Neural progenitor cell (in vitro differentiated cells): ENCODE results near the gene DEFB129. TPM values are rescaled to one million over a fixed set of nuclear protein-coding genes. Genes with fewer than 3 reads are reported as not detected.

ENCODE experiments used
- DNase-seq: peaks from one replicate; pipeline ENCODE4 v3.0.0-alpha.2; 2016; ENCODE audit warnings: low spot score
- H2AFZ ChIP-seq: fragments of 200-600 bp; sonication (generic); replicated peaks from 2 replicates; pipeline ENCODE4 v1.6.1; 2016; ENCODE audit warnings: antibody characterized with exemption
- H3F3A ChIP-seq: fragments of 200-600 bp; sonication (generic); 2 replicates; pipeline ENCODE4 v1.6.1; 2016; ENCODE audit warnings: antibody characterized with exemption, low read depth
- H3K27ac ChIP-seq: fragments of 200-600 bp; sonication (generic); 2 replicates; pipeline ENCODE4 v1.5.1; 2016; ENCODE audit warnings: mild to moderate bottlenecking
- H3K27me3 ChIP-seq: fragments of 200-600 bp; sonication (generic); 2 replicates; pipeline ENCODE4 v1.6.1; 2016; ENCODE audit warnings: mild to moderate bottlenecking, moderate library complexity
- H3K36me3 ChIP-seq: fragments of 200-600 bp; sonication (generic); 2 replicates; pipeline ENCODE4 v1.5.1; 2016
- H3K4me1 ChIP-seq: fragments of 200-600 bp; sonication (generic); 2 replicates; pipeline ENCODE4 v1.6.1; 2016; ENCODE audit warnings: mixed run types
- H3K4me2 ChIP-seq: fragments of 200-600 bp; sonication (generic); 2 replicates; pipeline ENCODE4 v1.6.1; 2016
- H3K4me3 ChIP-seq: fragments of 200-600 bp; sonication (generic); 2 replicates; pipeline ENCODE4 v1.5.1; 2016
- H3K79me2 ChIP-seq: fragments of 200-600 bp; sonication (generic); 2 replicates; pipeline ENCODE4 v1.6.1; 2016; ENCODE audit warnings: low read depth
- H3K9ac ChIP-seq: fragments of 200-600 bp; sonication (generic); 2 replicates; pipeline ENCODE4 v1.6.1; 2016
- H3K9me3 ChIP-seq: fragments of 200-600 bp; sonication (generic); 2 replicates; pipeline ENCODE4 v1.5.1; 2016; ENCODE audit warnings: low read depth
- H4K20me1 ChIP-seq: fragments of 200-600 bp; sonication (generic); 2 replicates; pipeline ENCODE4 v1.6.1; 2016; ENCODE audit warnings: low read depth
- H3K27ac Mint-ChIP-seq: 3 replicates; pipeline ENCODE4 v1.8.0; 2021; ENCODE audit warnings: mixed read lengths
- H3K27me3 Mint-ChIP-seq: 2 replicates; pipeline ENCODE4 v1.8.0; 2022; ENCODE audit warnings: low read depth, mild to moderate bottlenecking, inconsistent platforms, moderate library complexity, mixed read lengths; ENCODE audit not compliant: insufficient read depth
- H3K36me3 Mint-ChIP-seq: 3 replicates; pipeline ENCODE4 v1.8.0; 2021; ENCODE audit warnings: mixed read lengths
- H3K4me1 Mint-ChIP-seq: 3 replicates; pipeline ENCODE4 v1.8.0; 2021; ENCODE audit warnings: mixed read lengths
- H3K4me3 Mint-ChIP-seq: 3 replicates; pipeline ENCODE4 v1.8.0; 2021; ENCODE audit warnings: mild to moderate bottlenecking, moderate library complexity, mixed read lengths
- H3K9me3 Mint-ChIP-seq: 3 replicates; pipeline ENCODE4 v1.8.0; 2020; ENCODE audit warnings: mixed read lengths
- EZH2 ChIP-seq: fragments of 200-600 bp; sonication (generic); IDR thresholded peaks from 2 replicates; pipeline ENCODE4 v1.6.1; 2017; ENCODE audit warnings: antibody characterized with exemption, mild to moderate bottlenecking, moderate library complexity
- EZH2phosphoT487 ChIP-seq: fragments of 200-600 bp; sonication (generic); IDR thresholded peaks from 2 replicates; pipeline ENCODE4 v1.6.1; 2017; ENCODE audit warnings: antibody characterized with exemption
- total RNA-seq: library from RNA; depleted of rRNA; stranded (reverse); fragments of >200 nt; gene quantifications from 2 replicates; pipeline ENCODE4 v1.2.3, GENCODE V29; 2015; ENCODE audit warnings: low replicate concordance
- TF ChIP-seq, protein P1 (sequence below): fragments of 200-600 bp; sonication (generic); IDR thresholded peaks from 2 replicates; pipeline ENCODE4 v1.5.1; 2017; ENCODE audit warnings: antibody characterized with exemption, mild to moderate bottlenecking

The DEFB129 gene
- total RNA-seq, 1 donor from 2014 or later = not detected

DNA sequence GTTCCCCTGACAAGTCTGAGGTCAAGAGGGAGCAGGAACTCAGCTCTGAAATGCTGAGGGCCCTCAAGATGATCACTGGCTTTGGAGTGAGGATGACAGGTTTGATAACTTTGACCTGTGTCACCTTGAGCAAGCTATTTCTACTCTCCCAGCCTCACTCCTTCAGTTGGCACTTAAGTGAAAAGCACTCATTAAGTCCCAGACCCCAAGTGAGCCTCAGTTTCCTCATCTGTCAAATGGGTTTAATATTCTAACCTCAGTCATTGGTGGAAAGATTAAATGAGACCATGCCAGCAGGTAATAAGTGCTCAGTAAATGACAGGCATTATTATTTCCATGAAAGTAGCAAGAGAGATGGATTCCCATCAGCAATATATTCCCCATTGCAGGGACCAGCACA, 44.5 kb downstream of the DEFB129 start:
- peaks cover 3% of the 10 kb centered on the region for H3F3A ChIP-seq
- H3K27me3 ChIP-seq = peaks cover 2% of the 10 kb centered on the region
- H3K4me3 ChIP-seq = no peak overlapping the region
- H3K79me2 ChIP-seq = no peaks in the 10 kb centered on the region
- H3K36me3 ChIP-seq = no peaks in the 10 kb centered on the region
- no peaks in the 10 kb centered on the region for H3K4me1 ChIP-seq
- H3K9ac ChIP-seq = no peak overlapping the region
- H3K4me3 Mint-ChIP-seq = no peak overlapping the region
- peaks cover 8% of the 10 kb centered on the region for H3K4me1 Mint-ChIP-seq
- H2AFZ ChIP-seq = no peak overlapping the region
- TF ChIP-seq, protein P1, sequence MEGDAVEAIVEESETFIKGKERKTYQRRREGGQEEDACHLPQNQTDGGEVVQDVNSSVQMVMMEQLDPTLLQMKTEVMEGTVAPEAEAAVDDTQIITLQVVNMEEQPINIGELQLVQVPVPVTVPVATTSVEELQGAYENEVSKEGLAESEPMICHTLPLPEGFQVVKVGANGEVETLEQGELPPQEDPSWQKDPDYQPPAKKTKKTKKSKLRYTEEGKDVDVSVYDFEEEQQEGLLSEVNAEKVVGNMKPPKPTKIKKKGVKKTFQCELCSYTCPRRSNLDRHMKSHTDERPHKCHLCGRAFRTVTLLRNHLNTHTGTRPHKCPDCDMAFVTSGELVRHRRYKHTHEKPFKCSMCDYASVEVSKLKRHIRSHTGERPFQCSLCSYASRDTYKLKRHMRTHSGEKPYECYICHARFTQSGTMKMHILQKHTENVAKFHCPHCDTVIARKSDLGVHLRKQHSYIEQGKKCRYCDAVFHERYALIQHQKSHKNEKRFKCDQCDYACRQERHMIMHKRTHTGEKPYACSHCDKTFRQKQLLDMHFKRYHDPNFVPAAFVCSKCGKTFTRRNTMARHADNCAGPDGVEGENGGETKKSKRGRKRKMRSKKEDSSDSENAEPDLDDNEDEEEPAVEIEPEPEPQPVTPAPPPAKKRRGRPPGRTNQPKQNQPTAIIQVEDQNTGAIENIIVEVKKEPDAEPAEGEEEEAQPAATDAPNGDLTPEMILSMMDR = no peak
- TF ChIP-seq EZH2 (no peak), EZH2phosphoT487 (no peak)
- no peak overlapping the region for H3K27ac ChIP-seq
- DNase-seq = no peak
- H3K9me3 ChIP-seq = no peaks in the 10 kb centered on the region
- H4K20me1 ChIP-seq = no peaks in the 10 kb centered on the region
- no peak overlapping the region for H3K4me2 ChIP-seq
- no peak overlapping the region for H3K27ac Mint-ChIP-seq
- H3K9me3 Mint-ChIP-seq = no peaks in the 10 kb centered on the region
- peaks cover 13% of the 10 kb centered on the region for H3K27me3 Mint-ChIP-seq
- peaks cover 16% of the 10 kb centered on the region for H3K36me3 Mint-ChIP-seq

DNA sequence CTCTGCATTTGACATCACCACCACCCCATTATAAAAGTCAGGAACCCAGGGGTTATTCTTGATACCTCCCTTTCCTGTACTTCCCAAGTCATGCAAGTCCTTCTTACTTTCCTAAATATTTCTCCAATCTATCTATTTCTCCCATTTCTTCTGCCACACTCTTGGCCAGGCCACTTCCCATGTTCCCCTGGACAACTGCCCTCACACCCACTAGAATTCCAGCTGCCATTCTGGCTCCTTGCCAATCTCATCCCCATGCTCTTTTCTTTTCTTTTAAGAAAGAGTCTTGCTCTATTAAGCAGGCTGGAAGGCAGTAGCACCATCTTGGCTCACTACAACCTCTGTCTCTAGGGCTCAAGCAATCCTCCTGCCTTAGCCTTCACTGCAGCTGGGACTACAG, 45.7 kb downstream of the DEFB129 start:
- H3K9me3 ChIP-seq = no peaks in the 10 kb centered on the region

DNA sequence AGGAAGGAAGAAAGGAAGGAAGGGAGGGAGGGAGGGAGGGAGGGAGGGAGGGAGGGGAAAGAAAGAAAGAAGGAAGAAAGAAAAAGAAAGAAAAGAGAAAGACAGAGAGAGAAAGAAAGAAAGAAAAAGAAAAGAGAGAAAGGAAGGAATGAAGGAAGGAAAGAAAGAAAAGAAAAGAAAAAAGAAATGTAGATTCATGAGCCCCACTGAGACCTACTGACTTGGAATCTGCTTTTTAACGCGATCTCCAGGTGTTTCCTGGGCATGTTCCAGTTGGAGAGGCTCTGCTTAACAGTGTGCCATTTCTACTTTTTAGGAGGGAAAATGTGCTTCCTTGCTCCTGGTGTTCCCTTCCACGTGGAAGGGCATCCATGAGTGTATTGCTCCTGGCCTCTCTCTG, 46.8 kb downstream of the DEFB129 start:
- peaks cover 6% of the 10 kb centered on the region for H3K4me1 Mint-ChIP-seq

More for the DNA sequence above, 45.7 kb downstream of the DEFB129 start:
- Histone ChIP-seq H2AFZ (no peak overlapping the region), H3K27me3 (no peaks in the 10 kb centered on the region), H3K79me2 (no peaks in the 10 kb centered on the region), H3K9ac (no peak overlapping the region), H3K27ac (no peak overlapping the region), H3K36me3 (no peaks in the 10 kb centered on the region), H4K20me1 (no peaks in the 10 kb centered on the region), H3F3A (no peaks in the 10 kb centered on the region), H3K4me2 (no peak overlapping the region), H3K4me1 (no peaks in the 10 kb centered on the region), H3K4me3 (no peak overlapping the region)
- DNase-seq = no peak
- H3K9me3 Mint-ChIP-seq = no peaks in the 10 kb centered on the region
- H3K4me3 Mint-ChIP-seq = no peak overlapping the region
- TF ChIP-seq, protein P1 = no peak
- TF ChIP-seq EZH2phosphoT487 (no peak), EZH2 (no peak)
- H3K36me3 Mint-ChIP-seq = peaks cover 24% of the 10 kb centered on the region
- peaks cover 15% of the 10 kb centered on the region for H3K27me3 Mint-ChIP-seq
- peaks cover 6% of the 10 kb centered on the region for H3K4me1 Mint-ChIP-seq
- no peak overlapping the region for H3K27ac Mint-ChIP-seq

More for the DNA sequence above, 46.8 kb downstream of the DEFB129 start:
- no peak overlapping the region for H3K4me3 ChIP-seq
- H3K79me2 ChIP-seq = no peaks in the 10 kb centered on the region
- H3K27me3 ChIP-seq = no peaks in the 10 kb centered on the region
- no peaks in the 10 kb centered on the region for H3K9me3 ChIP-seq
- no peak overlapping the region for H3K9ac ChIP-seq
- Mint-ChIP-seq H3K9me3 (no peaks in the 10 kb centered on the region), H3K27ac (no peak overlapping the region), H3K4me3 (no peak overlapping the region), H3K27me3 (peaks cover 15% of the 10 kb centered on the region), H3K36me3 (peaks cover 33% of the 10 kb centered on the region)
- H3F3A ChIP-seq = no peaks in the 10 kb centered on the region
- H4K20me1 ChIP-seq = no peaks in the 10 kb centered on the region
- H2AFZ ChIP-seq = no peak overlapping the region
- TF ChIP-seq EZH2phosphoT487 (no peak), EZH2 (no peak)
- TF ChIP-seq, protein P1 = no peak
- no peak overlapping the region for H3K4me2 ChIP-seq
- H3K36me3 ChIP-seq = no peaks in the 10 kb centered on the region
- no peak for DNase-seq
- H3K4me1 ChIP-seq = no peaks in the 10 kb centered on the region
- H3K27ac ChIP-seq = no peak overlapping the region
